HFFc6 (cell line): Measurements from ENCODE around the gene NARS2. TPM values are rescaled to one million over a fixed set of nuclear protein-coding genes. Genes with fewer than 3 reads are reported as not detected.

ENCODE experiments used
- DNase-seq: peaks from one replicate; pipeline ENCODE4 v3.0.0-alpha.2; 2018
- H3K27ac Mint-ChIP-seq: 2 replicates; pipeline ENCODE4 v1.8.0; 2020; ENCODE audit warnings: mild to moderate bottlenecking, mixed read lengths
- H3K27me3 Mint-ChIP-seq: 2 replicates; pipeline ENCODE4 v1.8.0; 2021; ENCODE audit warnings: mild to moderate bottlenecking, moderate library complexity, mixed read lengths; ENCODE audit not compliant: insufficient read depth
- H3K36me3 Mint-ChIP-seq: 2 replicates; pipeline ENCODE4 v1.8.0; 2021; ENCODE audit warnings: low read depth, mixed read lengths
- H3K4me1 Mint-ChIP-seq: 2 replicates; pipeline ENCODE4 v1.8.0; 2020; ENCODE audit warnings: low read depth, mixed read lengths
- H3K4me3 Mint-ChIP-seq: 2 replicates; pipeline ENCODE4 v1.8.0; 2020; ENCODE audit warnings: mild to moderate bottlenecking, moderate library complexity, mixed read lengths
- H3K9me3 Mint-ChIP-seq: 2 replicates; pipeline ENCODE4 v1.8.0; 2020; ENCODE audit warnings: mild to moderate bottlenecking, mixed read lengths
- CTCF ChIP-seq: fragments of 200-600 bp; sonication (generic); IDR thresholded peaks from 2 replicates; pipeline ENCODE4 v1.5.0; 2021; ENCODE audit warnings: antibody characterized with exemption, mild to moderate bottlenecking
- total RNA-seq, 6 experiments: library from RNA; stranded (reverse); fragmentation: NEBNext Ultra II Directional; extraction: Animal tissue kit (Norgen Biotek cat#: 25700); gene quantifications; 2 replicates in 1 of 6; 3 replicates in 5 of 6; pipeline ENCODE4 v1.2.3, GENCODE V29; 2021

The NARS2 gene
- total RNA-seq, 6 experiments from 2014 or later, result 8.7 to 11.6 (median 10.3) TPM

DNA sequence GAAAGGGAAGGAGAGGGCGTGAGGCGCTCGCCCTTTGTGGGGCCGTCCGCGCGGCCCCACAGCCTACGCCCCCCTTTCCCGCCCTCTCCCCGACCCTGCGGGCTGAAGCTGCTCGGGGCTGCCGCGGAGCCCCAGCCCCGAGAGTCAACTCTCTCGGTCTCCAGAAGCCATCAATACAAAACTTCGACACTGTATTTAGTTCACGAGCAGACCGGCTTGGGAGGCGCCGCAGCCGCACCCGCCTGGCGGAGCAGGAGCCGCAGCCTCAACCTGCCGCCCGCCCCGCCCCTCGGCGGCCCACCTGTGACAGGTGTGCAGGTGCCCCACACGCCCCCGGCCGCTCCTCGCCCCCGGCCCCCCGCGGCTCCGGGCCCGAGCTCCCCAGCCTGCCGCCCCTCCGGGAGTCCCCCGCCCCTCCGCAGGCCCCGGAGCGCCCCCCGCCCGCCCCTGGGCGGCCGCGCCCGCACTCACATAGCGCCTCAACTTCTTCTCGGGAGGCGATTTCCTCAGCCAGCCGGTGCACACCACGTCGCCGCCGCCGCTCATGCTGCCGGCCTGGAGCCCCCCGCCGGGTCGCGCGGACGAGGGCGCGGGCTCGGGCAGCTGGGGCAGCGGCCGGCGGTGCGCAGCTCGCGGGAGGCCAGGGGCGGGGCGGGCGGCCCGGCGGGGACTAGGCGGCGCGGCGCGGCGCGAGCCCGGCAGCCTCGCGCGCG is 157.3 kb downstream of the NARS2 start, which contains the start of gene GAB2:
TSS of gene GAB2 (minus strand) at position 646 of the 713 bp plus-strand sequence. CDS start at position 546, 100 bp downstream.
- peaks cover 54% of the 10 kb centered on the region for H3K4me1 Mint-ChIP-seq
- H3K4me3 Mint-ChIP-seq, result peak within 1 kb of the TSS; percentile 86
- H3K36me3 Mint-ChIP-seq, result no peaks in the 10 kb centered on the region
- peak within 1 kb of the TSS; percentile 91 for H3K27ac Mint-ChIP-seq
- TF ChIP-seq CTCF, result peak; percentile 30
- DNase-seq, result no peak
- no peaks in the 10 kb centered on the region; the same call in none of the 2 replicates for H3K27me3 Mint-ChIP-seq
- H3K9me3 Mint-ChIP-seq, result no peaks in the 10 kb centered on the region

GRCh38 chr11:78416285-78417174 is 158.1 kb downstream of the NARS2 start:
- no peaks in the 10 kb centered on the region for H3K9me3 Mint-ChIP-seq
- peaks cover 54% of the 10 kb centered on the region for H3K4me1 Mint-ChIP-seq
- no peaks in the 10 kb centered on the region; the same call in none of the 2 replicates for H3K27me3 Mint-ChIP-seq
- peak; percentile 77 for TF ChIP-seq CTCF
- no peaks in the 10 kb centered on the region for H3K36me3 Mint-ChIP-seq
- peak overlapping the region; percentile 91 for H3K27ac Mint-ChIP-seq
- peak overlapping the region; percentile 85 for H3K4me3 Mint-ChIP-seq
- DNase-seq, result peak; percentile 88

DNA sequence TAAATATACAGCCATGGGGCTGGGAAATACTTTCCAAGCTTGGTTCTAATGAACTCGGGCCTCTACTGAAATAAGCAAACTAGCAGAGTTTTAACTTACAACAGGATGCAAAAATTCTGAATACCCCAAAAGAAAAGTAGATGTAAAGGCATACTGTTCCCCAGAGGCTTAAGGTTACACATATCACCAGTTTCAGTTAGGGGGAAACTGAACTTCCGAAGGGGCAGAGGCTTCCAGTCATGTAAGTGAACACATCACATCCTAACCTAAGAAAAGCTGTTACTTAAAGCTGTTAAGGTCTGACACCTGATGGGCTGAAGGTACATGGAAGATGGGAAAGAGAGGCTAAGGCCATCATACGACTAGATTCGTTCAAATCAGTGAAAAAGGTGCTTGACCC is 159.3 kb downstream of the NARS2 start:
- H3K4me3 Mint-ChIP-seq, result no peak overlapping the region
- H3K4me1 Mint-ChIP-seq, result peaks cover 45% of the 10 kb centered on the region
- peak overlapping the region; percentile 57 for H3K27ac Mint-ChIP-seq
- TF ChIP-seq CTCF, result no peak
- no peaks in the 10 kb centered on the region; the same call in none of the 2 replicates for H3K27me3 Mint-ChIP-seq
- H3K9me3 Mint-ChIP-seq, result no peaks in the 10 kb centered on the region
- DNase-seq, result no peak
- H3K36me3 Mint-ChIP-seq, result peaks cover under 1% of the 10 kb centered on the region; the same call in 1 of the 2 replicates

DNA sequence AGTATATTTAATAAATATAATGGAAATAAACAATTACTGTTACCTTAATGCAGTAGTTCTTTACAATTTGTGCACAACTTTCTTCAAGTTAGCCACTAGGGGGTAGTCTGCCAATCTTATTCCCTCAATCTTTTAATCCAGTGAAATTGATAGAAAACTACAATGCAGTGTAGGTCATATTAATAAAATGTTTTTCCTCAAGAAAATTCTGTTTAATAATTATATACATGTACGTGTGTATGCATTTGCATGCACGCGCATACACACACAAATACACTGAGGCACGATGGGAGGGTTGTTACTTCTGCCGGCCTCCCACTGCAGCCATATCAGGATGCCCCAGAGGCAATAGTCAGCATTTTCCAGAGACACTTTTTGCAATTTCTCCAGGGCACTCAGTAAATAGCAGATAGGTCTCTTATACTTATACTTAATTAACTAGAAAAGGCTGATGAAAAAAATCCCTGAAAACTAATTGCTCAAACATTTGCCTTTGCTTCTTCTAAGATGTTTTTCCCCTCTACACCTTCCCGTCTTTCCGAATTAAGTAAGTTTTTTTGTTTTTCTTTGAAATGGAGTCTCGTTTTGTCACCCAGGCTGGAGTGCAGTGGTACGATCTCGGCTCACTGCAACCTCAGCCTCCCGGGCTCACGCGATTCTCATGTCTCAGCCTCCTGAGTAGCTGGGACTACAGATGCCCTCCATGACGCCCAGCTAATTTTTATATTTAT is 160.2 kb downstream of the NARS2 start:
- Mint-ChIP-seq H3K27ac (no peak overlapping the region), H3K4me3 (no peak overlapping the region), H3K36me3 (peaks cover 8% of the 10 kb centered on the region), H3K9me3 (peaks cover 7% of the 10 kb centered on the region), H3K4me1 (peaks cover 36% of the 10 kb centered on the region), H3K27me3 (no peaks in the 10 kb centered on the region; the same call in none of the 2 replicates)
- peak; percentile 90 for TF ChIP-seq CTCF
- DNase-seq, result peak; percentile 19

GRCh38 chr11:78408619-78409018 is 166.0 kb downstream of the NARS2 start:
- H3K4me3 Mint-ChIP-seq, result no peak overlapping the region
- peaks cover 36% of the 10 kb centered on the region for H3K36me3 Mint-ChIP-seq
- H3K9me3 Mint-ChIP-seq, result peaks cover 14% of the 10 kb centered on the region
- TF ChIP-seq CTCF, result no peak
- DNase-seq, result no peak
- peaks cover 2% of the 10 kb centered on the region for H3K27me3 Mint-ChIP-seq
- H3K4me1 Mint-ChIP-seq, result peaks cover 23% of the 10 kb centered on the region
- H3K27ac Mint-ChIP-seq, result no peak overlapping the region; the same call in 1 of the 2 replicates
